K562 (cell line): ENCODE measurements around the gene PRTFDC1. TPM values are rescaled to one million over a fixed set of nuclear protein-coding genes. Genes with fewer than 3 reads are reported as not detected.

ENCODE experiments used
- ARNT ChIP-seq, 2 experiments: fragments of 450-650 bp; IDR thresholded peaks; 2 replicates each; pipeline ENCODE4 v1.6.1; 2016; ENCODE audit warnings: mild to moderate bottlenecking in 1 of 2
- CHD4 ChIP-seq: fragments of 200-600 bp; sonication (generic); IDR thresholded peaks from 3 replicates; pipeline ENCODE4 v1.6.1; 2012; ENCODE audit warnings: low read depth, mild to moderate bottlenecking, mixed read lengths, low read length, inconsistent platforms; ENCODE audit not compliant: insufficient read depth, insufficient replicate concordance, poor library complexity, severe bottlenecking
- DPF2 ChIP-seq: fragments of 450-650 bp; IDR thresholded peaks from 2 replicates; pipeline ENCODE4 v1.6.1; 2016
- GATAD2A ChIP-seq: fragments of 450-650 bp; IDR thresholded peaks from 2 replicates; pipeline ENCODE4 v1.6.1; 2017
- HDAC3 ChIP-seq: fragments of 450-650 bp; IDR thresholded peaks from 2 replicates; pipeline ENCODE4 v1.6.1; 2018; ENCODE audit warnings: borderline replicate concordance, mild to moderate bottlenecking, moderate library complexity; ENCODE audit not compliant: partially characterized antibody
- NR2F6 ChIP-seq: fragments of 450-650 bp; formaldehyde crosslinking; IDR thresholded peaks from 2 replicates; pipeline ENCODE4 v1.4.0; 2020; ENCODE audit warnings: mild to moderate bottlenecking
- RBM39 ChIP-seq: fragments of 200-400 bp; formaldehyde crosslinking; optimal IDR thresholded peaks from 2 replicates; pipeline ENCODE3; 2018; ENCODE audit warnings: low read depth, low read length
- SMARCE1 ChIP-seq: fragments of 450-650 bp; IDR thresholded peaks from 2 replicates; pipeline ENCODE4 v1.7.1; 2016; ENCODE audit warnings: mild to moderate bottlenecking
- ZBTB8A ChIP-seq: fragments of 450-650 bp; IDR thresholded peaks from 2 replicates; pipeline ENCODE4 v1.6.1; 2018; ENCODE audit warnings: mild to moderate bottlenecking, moderate library complexity; ENCODE audit not compliant: partially characterized antibody
- ZNF589 ChIP-seq: fragments of 200-800 bp; sonication (Bioruptor generic); IDR thresholded peaks from 2 replicates; pipeline ENCODE4 v1.6.1; 2016; ENCODE audit warnings: low read depth, missing genetic modification characterization, missing compliant biosample characterization
- polyA plus RNA-seq, 8 experiments: library from polyadenylated mRNA; depleted of rRNA in 4 of 8; stranded (reverse) in 5 of 8; unstranded in 3 of 8; fragments of >200 nt; fragmentation: Nextera tagmentation in 2 of 8; fragmentation: Illumina TruSeq in 1 of 8; extraction: Ambion mirVana in 2 of 8; extraction: Trizol in 1 of 8; gene quantifications; 2 replicates each; pipeline versions ENCODE4 v1.2.1 to v1.2.3, GENCODE V29; 2011 to 2014; ENCODE audit warnings: inconsistent platforms in 1 of 8, missing spikeins in 1 of 8
- total RNA-seq, 7 experiments: library from RNA; depleted of rRNA in 6 of 7; stranded (reverse); fragments of >200 nt in 6 of 7; fragmentation: Illumina TruSeq in 2 of 7; extraction: Trizol in 2 of 7; gene quantifications; 2 replicates each; pipeline versions ENCODE4 v1.2.1 to v1.2.3, GENCODE V29; 2011 to 2021; ENCODE audit warnings: low replicate concordance in 1 of 7
- TF ChIP-seq, protein P1 (sequence below): fragments of 450-650 bp; IDR thresholded peaks from 2 replicates; pipeline ENCODE4 v1.6.1; 2017; ENCODE audit warnings: antibody characterized with exemption, mild to moderate bottlenecking
- TF ChIP-seq, protein P2 (sequence below), 2 experiments: fragments of 450-650 bp; IDR thresholded peaks; 2 replicates each; pipeline ENCODE4 v1.6.1; 2018; ENCODE audit warnings: mild to moderate bottlenecking in 2 of 2, low read depth in 1 of 2; ENCODE audit not compliant: partially characterized antibody in 2 of 2
- TF ChIP-seq, protein P3 (sequence below): fragments of 450-650 bp; IDR thresholded peaks from 2 replicates; pipeline ENCODE4 v1.6.1; 2016; ENCODE audit warnings: mild to moderate bottlenecking

The PRTFDC1 gene
- total and polyA plus RNA-seq, 9 of the 15 experiments (the other 6 are each of a cell fraction or from before 2014, with no cell fraction given) = 7.0 to 27.6 (median 10.0) TPM

DNA sequence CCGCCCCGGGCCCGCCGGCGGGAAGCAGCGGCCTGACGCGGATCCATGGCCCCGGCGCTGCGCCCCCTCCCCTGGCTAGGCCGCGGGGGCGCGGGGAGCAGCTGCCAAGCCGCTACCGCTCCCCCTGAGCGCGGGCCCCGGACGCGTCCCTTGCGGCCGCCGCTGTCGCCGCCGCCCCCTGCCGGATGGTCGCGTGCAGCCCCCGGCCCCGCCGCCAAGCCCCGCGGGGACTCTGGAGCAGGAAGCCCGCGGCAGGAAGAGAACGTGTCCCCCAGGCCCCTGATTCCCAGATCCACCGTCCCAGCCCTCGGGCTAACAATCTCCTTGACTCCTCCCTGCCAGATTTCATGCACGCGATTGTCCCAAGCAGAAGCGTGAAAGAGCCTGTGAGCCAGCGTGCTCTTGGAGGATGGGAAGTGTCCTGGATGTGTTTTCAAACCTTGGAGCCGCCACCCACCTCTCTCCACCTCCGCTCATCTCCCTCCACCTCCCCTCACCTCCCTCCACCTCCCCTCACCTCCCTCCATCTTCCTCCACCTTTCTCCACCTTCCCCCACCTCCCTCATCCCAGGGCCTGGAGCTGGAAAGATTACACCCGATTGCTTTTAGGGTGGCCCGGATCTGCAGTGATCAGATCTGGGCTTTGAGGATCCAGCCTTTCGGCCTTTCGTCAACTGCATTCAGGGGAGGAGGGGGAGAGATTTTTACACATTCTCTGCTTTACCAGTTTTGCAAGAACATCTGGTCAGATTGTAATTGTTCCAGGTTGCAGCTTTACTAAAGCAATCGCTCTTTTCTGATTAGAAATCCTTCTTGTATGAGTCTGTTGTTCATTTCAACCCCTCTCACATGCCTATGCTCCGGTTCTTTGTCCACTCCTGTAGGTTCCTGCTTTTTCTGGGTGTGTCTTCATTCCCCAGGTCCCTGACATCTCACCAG, 570 bp upstream of the PRTFDC1 start (continued):
- TF ChIP-seq, protein P1, sequence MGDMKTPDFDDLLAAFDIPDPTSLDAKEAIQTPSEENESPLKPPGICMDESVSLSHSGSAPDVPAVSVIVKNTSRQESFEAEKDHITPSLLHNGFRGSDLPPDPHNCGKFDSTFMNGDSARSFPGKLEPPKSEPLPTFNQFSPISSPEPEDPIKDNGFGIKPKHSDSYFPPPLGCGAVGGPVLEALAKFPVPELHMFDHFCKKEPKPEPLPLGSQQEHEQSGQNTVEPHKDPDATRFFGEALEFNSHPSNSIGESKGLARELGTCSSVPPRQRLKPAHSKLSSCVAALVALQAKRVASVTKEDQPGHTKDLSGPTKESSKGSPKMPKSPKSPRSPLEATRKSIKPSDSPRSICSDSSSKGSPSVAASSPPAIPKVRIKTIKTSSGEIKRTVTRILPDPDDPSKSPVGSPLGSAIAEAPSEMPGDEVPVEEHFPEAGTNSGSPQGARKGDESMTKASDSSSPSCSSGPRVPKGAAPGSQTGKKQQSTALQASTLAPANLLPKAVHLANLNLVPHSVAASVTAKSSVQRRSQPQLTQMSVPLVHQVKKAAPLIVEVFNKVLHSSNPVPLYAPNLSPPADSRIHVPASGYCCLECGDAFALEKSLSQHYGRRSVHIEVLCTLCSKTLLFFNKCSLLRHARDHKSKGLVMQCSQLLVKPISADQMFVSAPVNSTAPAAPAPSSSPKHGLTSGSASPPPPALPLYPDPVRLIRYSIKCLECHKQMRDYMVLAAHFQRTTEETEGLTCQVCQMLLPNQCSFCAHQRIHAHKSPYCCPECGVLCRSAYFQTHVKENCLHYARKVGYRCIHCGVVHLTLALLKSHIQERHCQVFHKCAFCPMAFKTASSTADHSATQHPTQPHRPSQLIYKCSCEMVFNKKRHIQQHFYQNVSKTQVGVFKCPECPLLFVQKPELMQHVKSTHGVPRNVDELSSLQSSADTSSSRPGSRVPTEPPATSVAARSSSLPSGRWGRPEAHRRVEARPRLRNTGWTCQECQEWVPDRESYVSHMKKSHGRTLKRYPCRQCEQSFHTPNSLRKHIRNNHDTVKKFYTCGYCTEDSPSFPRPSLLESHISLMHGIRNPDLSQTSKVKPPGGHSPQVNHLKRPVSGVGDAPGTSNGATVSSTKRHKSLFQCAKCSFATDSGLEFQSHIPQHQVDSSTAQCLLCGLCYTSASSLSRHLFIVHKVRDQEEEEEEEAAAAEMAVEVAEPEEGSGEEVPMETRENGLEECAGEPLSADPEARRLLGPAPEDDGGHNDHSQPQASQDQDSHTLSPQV = peak; percentile 31
- TF ChIP-seq ZBTB8A = no peak
- TF ChIP-seq, protein P2, sequence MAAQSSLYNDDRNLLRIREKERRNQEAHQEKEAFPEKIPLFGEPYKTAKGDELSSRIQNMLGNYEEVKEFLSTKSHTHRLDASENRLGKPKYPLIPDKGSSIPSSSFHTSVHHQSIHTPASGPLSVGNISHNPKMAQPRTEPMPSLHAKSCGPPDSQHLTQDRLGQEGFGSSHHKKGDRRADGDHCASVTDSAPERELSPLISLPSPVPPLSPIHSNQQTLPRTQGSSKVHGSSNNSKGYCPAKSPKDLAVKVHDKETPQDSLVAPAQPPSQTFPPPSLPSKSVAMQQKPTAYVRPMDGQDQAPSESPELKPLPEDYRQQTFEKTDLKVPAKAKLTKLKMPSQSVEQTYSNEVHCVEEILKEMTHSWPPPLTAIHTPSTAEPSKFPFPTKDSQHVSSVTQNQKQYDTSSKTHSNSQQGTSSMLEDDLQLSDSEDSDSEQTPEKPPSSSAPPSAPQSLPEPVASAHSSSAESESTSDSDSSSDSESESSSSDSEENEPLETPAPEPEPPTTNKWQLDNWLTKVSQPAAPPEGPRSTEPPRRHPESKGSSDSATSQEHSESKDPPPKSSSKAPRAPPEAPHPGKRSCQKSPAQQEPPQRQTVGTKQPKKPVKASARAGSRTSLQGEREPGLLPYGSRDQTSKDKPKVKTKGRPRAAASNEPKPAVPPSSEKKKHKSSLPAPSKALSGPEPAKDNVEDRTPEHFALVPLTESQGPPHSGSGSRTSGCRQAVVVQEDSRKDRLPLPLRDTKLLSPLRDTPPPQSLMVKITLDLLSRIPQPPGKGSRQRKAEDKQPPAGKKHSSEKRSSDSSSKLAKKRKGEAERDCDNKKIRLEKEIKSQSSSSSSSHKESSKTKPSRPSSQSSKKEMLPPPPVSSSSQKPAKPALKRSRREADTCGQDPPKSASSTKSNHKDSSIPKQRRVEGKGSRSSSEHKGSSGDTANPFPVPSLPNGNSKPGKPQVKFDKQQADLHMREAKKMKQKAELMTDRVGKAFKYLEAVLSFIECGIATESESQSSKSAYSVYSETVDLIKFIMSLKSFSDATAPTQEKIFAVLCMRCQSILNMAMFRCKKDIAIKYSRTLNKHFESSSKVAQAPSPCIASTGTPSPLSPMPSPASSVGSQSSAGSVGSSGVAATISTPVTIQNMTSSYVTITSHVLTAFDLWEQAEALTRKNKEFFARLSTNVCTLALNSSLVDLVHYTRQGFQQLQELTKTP (IDR thresholded peaks at IDR 0.05; ENCODE audit: low read depth in 1 of 2, partially characterized antibody in 2 of 2) = peak in 1 of 2 experiments; percentile 54
- no peak for TF ChIP-seq CHD4
- TF ChIP-seq RBM39 = no peak
- no peak for TF ChIP-seq HDAC3
- TF ChIP-seq, protein P3, sequence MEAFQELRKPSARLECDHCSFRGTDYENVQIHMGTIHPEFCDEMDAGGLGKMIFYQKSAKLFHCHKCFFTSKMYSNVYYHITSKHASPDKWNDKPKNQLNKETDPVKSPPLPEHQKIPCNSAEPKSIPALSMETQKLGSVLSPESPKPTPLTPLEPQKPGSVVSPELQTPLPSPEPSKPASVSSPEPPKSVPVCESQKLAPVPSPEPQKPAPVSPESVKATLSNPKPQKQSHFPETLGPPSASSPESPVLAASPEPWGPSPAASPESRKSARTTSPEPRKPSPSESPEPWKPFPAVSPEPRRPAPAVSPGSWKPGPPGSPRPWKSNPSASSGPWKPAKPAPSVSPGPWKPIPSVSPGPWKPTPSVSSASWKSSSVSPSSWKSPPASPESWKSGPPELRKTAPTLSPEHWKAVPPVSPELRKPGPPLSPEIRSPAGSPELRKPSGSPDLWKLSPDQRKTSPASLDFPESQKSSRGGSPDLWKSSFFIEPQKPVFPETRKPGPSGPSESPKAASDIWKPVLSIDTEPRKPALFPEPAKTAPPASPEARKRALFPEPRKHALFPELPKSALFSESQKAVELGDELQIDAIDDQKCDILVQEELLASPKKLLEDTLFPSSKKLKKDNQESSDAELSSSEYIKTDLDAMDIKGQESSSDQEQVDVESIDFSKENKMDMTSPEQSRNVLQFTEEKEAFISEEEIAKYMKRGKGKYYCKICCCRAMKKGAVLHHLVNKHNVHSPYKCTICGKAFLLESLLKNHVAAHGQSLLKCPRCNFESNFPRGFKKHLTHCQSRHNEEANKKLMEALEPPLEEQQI = no peak
- TF ChIP-seq ZNF589 (CRISPR knock-in tag) = 0 out of 2 replicates have a peak, but pooled peaks have one; percentile 19
- peak; percentile 28 to 47; a peak in 1 of 4 replicates for TF ChIP-seq ARNT (IDR thresholded peaks at IDR 0.05)
- no peak for TF ChIP-seq NR2F6
- TF ChIP-seq GATAD2A = 0 out of 2 replicates have a peak, but pooled peaks have one; percentile 24
- TF ChIP-seq DPF2 = peak; percentile 57
- TF ChIP-seq SMARCE1 = peak; percentile 41; the same call in 1 of the 2 replicates
